KOPT-K1 (cell line): ENCODE data around the gene RTP3.
"Not testable (repeated sequence)": the region's sequence is repeated elsewhere in the genome, so short reads cannot be mapped to it uniquely, and the experiment has no call there.

Experiments used
- H3K27ac ChIP-seq: fragments of 200-600 bp; sonication (generic); 2 replicates; pipeline ENCODE4 v1.5.1; 2016; ENCODE audit warnings: antibody characterized with exemption, mild to moderate bottlenecking, low read depth, low read length; ENCODE audit not compliant: poor library complexity, severe bottlenecking
- H3K36me3 ChIP-seq: fragments of 200-600 bp; sonication (generic); 2 replicates; pipeline ENCODE4 v1.5.1; 2017; ENCODE audit warnings: antibody characterized with exemption, mild to moderate bottlenecking, low read length, moderate library complexity; ENCODE audit not compliant: insufficient read depth
- H3K9me3 ChIP-seq: fragments of 200-600 bp; sonication (generic); 2 replicates; pipeline ENCODE4 v1.5.1; 2017; ENCODE audit warnings: antibody characterized with exemption, low read length, mild to moderate bottlenecking; ENCODE audit not compliant: insufficient read depth, poor library complexity, severe bottlenecking

RTP3 gene

GRCh38 chr3:46538425-46538802 is 40.6 kb downstream of the RTP3 start:
- H3K27ac ChIP-seq, result peak overlapping the region; percentile 99
- not testable (repeated sequence) for H3K36me3 ChIP-seq, H3K9me3 ChIP-seq

- H3K36me3 ChIP-seq, result no peaks in the 10 kb centered on the region
- peak overlapping the region; percentile 99 for H3K27ac ChIP-seq
- no peaks in the 10 kb centered on the region for H3K9me3 ChIP-seq
Measured at GRCh38 chr3:46538803-46539442, 41.1 kb downstream of the RTP3 start.

DNA sequence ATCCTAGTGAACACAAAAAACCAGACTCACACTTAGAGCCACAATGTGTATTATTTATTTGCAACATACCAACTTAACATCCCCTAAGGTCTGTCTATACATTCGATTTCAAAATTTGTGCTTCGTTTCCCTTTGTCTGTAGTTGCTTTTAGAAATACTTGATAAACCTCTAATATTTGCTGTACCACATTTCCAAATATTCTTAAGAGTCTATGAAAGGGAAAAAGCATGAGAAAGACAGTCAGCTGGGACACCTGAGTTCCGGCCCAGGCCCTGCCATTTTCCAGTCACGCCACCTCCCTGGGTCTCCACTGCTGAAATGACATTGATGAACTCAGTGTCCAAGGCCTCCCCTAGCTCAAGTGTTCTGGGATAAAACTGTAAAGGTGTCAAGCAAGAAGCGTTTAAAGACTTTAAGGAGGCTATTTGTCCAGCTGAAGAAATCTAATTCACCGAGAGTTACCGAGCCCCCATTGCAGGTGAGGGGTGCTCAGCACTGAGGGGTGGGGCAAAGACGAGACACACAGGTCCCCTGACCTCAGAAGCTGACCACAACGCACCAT is 41.7 kb downstream of the RTP3 start:
- no peaks in the 10 kb centered on the region for H3K9me3 ChIP-seq
- H3K27ac ChIP-seq, result peak overlapping the region; percentile 99
- H3K36me3 ChIP-seq, result no peaks in the 10 kb centered on the region

DNA sequence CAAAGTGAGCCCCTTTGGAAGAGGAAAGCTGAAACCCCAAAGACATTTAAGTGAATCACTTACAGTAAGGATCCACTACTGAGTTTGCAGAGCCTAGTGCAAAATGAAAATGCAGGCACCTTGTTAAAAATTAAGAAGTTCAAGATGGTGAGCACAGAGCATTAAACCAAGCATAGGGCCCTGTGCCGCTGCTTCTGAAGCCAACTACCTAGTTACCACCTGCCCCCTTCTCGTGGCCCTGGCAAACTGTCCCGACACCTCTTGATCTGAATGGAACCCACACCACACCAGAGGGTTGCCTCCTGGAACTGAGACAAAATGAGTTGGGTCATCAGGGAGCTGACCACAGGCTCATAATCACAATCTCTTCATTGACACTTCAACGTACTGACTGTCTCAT is 42.8 kb downstream of the RTP3 start:
- Histone ChIP-seq H3K36me3 (no peaks in the 10 kb centered on the region), H3K27ac (peak overlapping the region; percentile 99), H3K9me3 (no peaks in the 10 kb centered on the region)

- Histone ChIP-seq H3K27ac (peak overlapping the region; percentile 70), H3K36me3 (no peaks in the 10 kb centered on the region), H3K9me3 (no peaks in the 10 kb centered on the region)
Measured at GRCh38 chr3:46541835-46542234, 44.1 kb downstream of the RTP3 start.

DNA sequence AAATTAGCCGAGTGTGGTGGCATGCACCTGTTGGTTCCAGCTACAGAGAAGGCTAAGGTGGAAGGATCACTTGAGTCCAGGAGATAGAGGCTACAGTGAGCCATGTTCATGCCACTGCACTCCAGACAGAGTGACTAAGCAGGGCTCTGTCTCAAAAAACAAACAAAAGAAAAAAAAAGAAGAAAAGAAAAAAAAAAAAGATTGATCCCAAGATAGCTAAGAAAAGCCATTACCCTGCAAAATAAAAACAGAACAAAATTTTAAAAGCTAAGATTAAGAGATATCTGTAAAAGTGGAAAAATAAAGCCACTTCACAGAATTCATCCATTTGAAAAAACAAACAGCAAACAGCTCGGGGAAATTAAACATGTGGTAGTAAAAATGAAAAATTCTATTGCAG is 44.6 kb downstream of the RTP3 start:
- Histone ChIP-seq H3K27ac (peak overlapping the region; percentile 70), H3K9me3 (no peaks in the 10 kb centered on the region), H3K36me3 (no peaks in the 10 kb centered on the region)

DNA sequence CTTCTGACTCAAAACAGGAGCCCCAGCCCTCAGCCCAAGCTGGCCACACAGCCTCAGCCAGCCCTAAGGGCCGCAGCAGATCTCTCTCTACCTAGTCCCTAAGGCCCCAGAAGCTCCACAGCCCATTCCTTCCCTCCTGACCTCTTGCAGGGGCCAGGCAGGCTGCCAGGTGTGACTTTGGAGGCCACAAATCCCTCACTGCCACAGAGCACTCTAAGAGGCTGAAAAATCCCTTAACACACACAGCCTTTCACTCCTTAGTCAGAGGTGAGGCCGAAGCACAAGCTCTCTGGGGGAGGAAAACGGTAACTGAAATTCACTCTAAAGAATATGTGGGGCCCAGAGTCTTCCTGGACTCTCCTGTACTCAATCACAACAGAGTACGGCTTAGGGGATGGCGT is 45.0 kb downstream of the RTP3 start:
- H3K27ac ChIP-seq, result peak overlapping the region; percentile 70
- no peaks in the 10 kb centered on the region for H3K36me3 ChIP-seq
- H3K9me3 ChIP-seq, result no peaks in the 10 kb centered on the region

GRCh38 chr3:46544771-46545503 is 47.2 kb downstream of the RTP3 start:
- H3K36me3 ChIP-seq, result no peaks in the 10 kb centered on the region
- no peak overlapping the region for H3K27ac ChIP-seq
- no peaks in the 10 kb centered on the region for H3K9me3 ChIP-seq

GRCh38 chr3:46545818-46546630 is 48.2 kb downstream of the RTP3 start:
- Histone ChIP-seq H3K36me3 (no peaks in the 10 kb centered on the region), H3K9me3 (no peaks in the 10 kb centered on the region), H3K27ac (peak overlapping the region; percentile 20)

DNA sequence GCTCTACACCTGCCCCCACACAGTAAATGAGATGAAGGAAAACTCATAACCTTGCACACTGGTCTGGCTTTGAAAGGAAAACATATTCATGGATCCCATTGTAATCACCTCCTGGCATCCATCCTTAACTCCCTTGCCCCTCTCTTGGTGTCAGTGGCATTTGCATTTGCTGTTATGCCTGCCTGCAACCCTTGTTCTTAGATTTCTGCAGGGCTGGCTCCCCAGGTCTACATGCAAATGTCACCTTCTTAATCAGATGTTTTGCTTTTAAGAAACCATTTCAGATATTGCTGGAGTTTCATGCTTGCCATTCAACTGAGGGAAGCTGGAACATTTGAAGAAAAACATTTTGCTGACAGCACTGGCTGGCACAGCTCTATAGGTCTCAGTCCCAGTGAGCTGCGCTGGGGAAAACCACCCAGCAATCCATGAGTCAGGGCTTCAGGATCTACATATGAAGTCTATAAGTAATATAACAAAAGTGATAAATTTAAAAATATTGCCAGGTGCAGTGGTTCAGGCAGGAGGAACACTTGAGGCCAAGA is 49.2 kb downstream of the RTP3 start:
- Histone ChIP-seq H3K36me3 (no peaks in the 10 kb centered on the region), H3K27ac (no peak overlapping the region), H3K9me3 (no peaks in the 10 kb centered on the region)

- peak overlapping the region; percentile 75 for H3K27ac ChIP-seq
- H3K9me3 ChIP-seq, H3K36me3 ChIP-seq: not testable (repeated sequence)
Measured at GRCh38 chr3:46548611-46549010, 50.8 kb downstream of the RTP3 start.

DNA sequence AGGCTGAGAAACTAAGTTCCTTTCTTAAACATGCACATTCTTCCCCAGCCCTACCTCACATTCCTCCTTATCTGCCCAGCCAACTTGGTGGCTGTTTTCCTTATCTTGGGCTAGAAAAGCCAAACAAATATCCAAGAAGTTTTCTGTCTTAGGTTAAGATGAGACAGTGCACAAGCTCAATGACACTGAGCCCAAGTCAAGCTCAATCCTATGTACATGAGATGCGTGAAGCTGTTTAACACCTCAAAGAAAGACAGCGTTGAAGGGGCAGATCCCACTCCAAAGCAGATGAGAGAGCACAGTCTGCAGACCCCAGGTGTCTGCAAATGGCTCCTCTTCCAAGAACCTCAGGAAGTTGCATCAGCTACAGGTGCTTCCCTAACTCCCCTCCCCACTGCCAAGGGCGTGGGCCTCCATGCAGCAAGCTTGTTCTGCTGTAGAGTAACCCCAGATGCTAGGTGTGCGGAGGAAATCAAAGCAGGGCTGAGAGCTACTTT is 51.7 kb downstream of the RTP3 start:
- peak overlapping the region; percentile 75 for H3K27ac ChIP-seq
- H3K36me3 ChIP-seq, result no peaks in the 10 kb centered on the region

GRCh38 chr3:46549989-46550388 is 52.2 kb downstream of the RTP3 start:
- H3K27ac ChIP-seq, result peak overlapping the region; percentile 75
- H3K9me3 ChIP-seq, result no peaks in the 10 kb centered on the region
- H3K36me3 ChIP-seq, result no peaks in the 10 kb centered on the region

More for the DNA sequence above, 51.7 kb downstream of the RTP3 start:
- H3K9me3 ChIP-seq, result no peaks in the 10 kb centered on the region
